ENCODE data around the gene NAB2.
A peak's percentile ranks its signal among the peaks of the same experiment; 100 is the strongest.

Gene NAB2

DNA sequence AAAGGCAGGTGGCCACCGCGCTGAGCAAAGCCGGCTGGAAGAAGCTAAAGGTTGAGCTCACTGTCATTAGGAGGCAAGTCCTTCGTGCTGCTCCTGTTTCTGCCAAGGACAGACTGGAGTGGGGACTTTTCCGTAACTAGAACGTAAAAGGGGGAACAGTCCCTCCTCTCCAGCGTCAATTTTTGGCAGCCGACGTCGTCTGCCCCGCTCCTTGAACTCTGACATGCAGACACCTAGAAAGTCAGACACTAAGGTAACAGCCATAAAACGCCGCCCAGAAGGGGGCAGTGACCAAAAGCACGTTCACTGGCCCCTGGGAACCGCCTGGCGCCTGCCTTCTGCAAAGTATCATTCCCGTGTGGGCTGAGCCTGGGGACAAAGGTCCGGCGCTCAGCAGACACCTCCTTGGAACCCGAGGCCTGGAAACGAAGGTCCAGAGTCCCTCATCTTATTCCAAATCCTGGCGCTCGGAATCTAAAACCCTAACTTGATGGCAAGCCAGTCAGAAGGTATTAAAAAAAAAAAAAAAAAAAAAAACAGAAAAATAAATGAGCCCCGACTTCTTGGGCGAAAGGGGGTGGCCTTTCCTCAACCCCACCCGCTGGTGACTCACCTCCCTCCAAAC lies 38.3 kb downstream of the NAB2 start:
- no peak for DNase-seq (ENCODE audit: extremely low read depth, low read depth)
- peak overlapping the region; percentile 86 for H3K4me3 ChIP-seq (replicated peaks; ENCODE audit: low read depth, low read length)
- TF ChIP-seq, protein P1, sequence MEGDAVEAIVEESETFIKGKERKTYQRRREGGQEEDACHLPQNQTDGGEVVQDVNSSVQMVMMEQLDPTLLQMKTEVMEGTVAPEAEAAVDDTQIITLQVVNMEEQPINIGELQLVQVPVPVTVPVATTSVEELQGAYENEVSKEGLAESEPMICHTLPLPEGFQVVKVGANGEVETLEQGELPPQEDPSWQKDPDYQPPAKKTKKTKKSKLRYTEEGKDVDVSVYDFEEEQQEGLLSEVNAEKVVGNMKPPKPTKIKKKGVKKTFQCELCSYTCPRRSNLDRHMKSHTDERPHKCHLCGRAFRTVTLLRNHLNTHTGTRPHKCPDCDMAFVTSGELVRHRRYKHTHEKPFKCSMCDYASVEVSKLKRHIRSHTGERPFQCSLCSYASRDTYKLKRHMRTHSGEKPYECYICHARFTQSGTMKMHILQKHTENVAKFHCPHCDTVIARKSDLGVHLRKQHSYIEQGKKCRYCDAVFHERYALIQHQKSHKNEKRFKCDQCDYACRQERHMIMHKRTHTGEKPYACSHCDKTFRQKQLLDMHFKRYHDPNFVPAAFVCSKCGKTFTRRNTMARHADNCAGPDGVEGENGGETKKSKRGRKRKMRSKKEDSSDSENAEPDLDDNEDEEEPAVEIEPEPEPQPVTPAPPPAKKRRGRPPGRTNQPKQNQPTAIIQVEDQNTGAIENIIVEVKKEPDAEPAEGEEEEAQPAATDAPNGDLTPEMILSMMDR (IDR thresholded peaks at IDR 0.05; ENCODE audit: low read depth, low read length, missing control alignments), result peak; percentile 22

DNA sequence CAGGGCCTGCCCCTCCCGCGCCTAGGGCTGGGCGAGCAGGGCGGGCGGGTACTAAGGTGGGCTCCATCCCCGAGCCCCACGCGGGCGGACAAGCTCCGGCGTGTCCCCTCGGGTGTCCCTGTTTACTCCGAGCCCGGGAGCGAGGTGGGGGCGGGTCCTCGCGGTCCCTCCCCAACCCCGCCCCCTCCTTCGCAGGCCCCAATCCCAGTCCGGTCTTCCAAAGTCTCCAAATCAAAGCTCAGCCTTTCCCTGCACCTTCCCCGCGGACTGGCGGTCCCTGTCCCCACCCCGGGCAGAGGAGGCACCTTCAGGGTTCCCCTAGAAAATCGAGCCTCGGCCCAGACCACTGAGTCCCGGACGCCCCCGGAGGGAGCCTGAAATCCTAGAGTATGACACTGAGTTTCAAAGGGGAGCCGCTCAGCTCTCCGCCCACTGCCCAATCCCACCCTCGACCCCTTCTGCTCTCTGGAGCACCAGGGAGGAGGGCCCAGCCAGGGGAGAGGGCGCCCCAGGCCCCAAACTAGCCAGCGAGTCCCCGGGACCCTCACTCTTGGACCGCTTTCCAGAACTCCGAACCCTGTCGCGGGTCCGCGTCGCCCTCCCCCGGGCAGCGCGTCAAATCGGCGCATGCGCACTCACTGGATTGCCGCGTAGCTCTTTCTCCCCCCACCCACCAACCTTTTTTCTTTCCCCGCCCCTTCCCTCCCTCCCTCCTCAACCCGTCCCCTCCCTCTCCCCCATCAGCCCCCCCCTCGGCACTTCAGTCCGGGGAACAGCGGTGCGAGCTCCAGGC lies 39.0 kb downstream of the NAB2 start, which contains the start of gene LRP1:
LRP1 (plus strand) TSS at position 758 of the 793 bp plus-strand sequence. CDS start 482 bp downstream, outside the sequence.
- H3K4me3 ChIP-seq (replicated peaks; ENCODE audit: low read depth, low read length), result peak within 1 kb of the TSS; percentile 86
- DNase-seq (ENCODE audit: extremely low read depth, low read depth), result no peak
- TF ChIP-seq, protein P1 (IDR thresholded peaks at IDR 0.05; ENCODE audit: low read depth, low read length, missing control alignments), result no peak

DNA sequence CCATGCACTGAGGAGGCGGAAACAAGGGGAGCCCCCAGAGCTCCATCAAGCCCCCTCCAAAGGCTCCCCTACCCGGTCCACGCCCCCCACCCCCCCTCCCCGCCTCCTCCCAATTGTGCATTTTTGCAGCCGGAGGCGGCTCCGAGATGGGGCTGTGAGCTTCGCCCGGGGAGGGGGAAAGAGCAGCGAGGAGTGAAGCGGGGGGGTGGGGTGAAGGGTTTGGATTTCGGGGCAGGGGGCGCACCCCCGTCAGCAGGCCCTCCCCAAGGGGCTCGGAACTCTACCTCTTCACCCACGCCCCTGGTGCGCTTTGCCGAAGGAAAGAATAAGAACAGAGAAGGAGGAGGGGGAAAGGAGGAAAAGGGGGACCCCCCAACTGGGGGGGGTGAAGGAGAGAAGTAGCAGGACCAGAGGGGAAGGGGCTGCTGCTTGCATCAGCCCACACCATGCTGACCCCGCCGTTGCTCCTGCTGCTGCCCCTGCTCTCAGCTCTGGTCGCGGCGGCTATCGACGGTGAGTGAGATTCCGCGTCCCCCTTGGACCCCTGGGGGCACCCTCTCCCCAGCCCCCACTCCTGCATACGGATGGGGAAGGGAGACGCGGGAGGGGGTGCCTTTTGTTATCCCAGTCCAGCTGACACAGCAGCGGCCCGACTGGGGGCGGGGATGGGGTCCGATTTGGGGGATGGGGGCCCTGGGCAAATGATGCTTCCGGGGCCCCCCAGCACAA lies 39.8 kb downstream of the NAB2 start:
- H3K4me3 ChIP-seq (replicated peaks; ENCODE audit: low read depth, low read length), result peak overlapping the region; percentile 86
- TF ChIP-seq, protein P1 (IDR thresholded peaks at IDR 0.05; ENCODE audit: low read depth, low read length, missing control alignments), result no peak
- no peak for DNase-seq (ENCODE audit: extremely low read depth, low read depth)

DNA sequence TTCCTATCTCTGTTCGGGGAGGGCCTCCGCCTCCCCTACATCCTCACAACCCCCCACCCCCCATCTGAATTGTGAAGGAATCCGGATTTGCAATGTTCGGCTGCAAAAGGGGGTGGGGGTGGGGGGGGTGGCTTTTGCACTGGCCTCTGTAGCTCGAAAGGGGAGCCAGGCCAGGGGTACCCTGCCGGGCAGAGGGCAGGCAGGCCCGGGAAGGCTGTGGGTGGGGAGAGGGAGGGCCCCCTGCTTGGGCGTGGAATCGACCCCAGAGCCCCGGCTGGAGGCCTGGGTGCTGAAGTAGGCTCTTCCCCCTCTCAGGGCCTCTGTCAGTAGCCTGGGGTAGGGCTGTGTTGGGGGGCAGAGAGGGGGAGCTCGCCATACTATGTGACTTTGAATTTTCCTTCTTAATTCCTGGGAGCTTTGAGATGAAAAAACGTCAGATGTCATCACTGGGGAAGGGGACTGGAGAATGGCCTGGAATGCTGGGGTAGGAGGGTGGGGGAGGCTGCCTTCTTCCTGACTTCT lies 40.5 kb downstream of the NAB2 start:
- TF ChIP-seq, protein P1 (IDR thresholded peaks at IDR 0.05; ENCODE audit: low read depth, low read length, missing control alignments), result no peak
- no peak for DNase-seq (ENCODE audit: extremely low read depth, low read depth)
- H3K4me3 ChIP-seq (replicated peaks; ENCODE audit: low read depth, low read length), result peak overlapping the region; percentile 86

DNA sequence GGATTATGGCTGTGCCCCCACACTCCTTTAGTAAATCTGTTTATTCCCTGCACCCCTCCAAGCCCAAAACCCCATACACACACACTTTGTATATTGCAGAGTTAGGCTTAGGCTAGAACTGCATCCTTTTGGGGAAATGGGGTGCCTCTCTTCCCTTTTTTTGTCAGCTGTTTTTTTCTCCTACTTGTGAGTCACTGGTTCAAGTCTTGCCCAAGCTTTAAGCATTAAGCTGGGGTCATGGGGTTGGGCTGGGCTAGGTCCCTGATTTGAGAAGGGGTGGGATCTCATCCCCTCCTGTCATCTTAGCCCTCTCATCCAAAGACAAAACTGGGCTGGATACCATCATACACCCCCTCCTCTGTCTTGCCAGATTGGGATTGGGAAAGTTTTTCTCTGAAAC lies 41.0 kb downstream of the NAB2 start:
- TF ChIP-seq, protein P1 (IDR thresholded peaks at IDR 0.05; ENCODE audit: low read depth, low read length, missing control alignments), result no peak
- H3K4me3 ChIP-seq (replicated peaks; ENCODE audit: low read depth, low read length), result peak overlapping the region; percentile 86
- no peak for DNase-seq (ENCODE audit: extremely low read depth, low read depth)

DNA sequence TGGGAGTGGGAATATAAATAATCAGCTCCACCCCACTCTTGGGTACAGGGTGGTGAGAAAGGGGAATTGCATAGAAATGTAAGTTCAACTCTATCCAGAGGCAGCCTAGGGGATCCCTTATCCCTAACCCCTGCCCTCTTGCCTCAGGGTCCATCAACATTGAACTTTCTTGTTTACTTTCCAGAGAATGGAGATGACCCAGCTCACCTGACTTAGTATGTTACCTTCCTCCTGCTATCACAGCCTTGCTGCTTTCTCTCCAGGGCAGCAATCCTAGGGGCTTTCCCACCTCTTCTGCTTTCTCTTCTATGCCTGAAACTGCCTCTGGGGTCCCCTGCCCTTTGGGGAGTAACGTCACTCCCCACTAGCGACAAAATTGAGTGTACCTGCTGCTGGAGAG lies 42.0 kb downstream of the NAB2 start:
- peak overlapping the region; percentile 86 for H3K4me3 ChIP-seq (replicated peaks; ENCODE audit: low read depth, low read length)
- TF ChIP-seq, protein P1 (IDR thresholded peaks at IDR 0.05; ENCODE audit: low read depth, low read length, missing control alignments), result no peak
- no peak for DNase-seq (ENCODE audit: extremely low read depth, low read depth)
